Fibroblast of pulmonary artery (primary cell): ENCODE data around the gene CYS1.

Source experiments
- DNase-seq: peaks from one replicate; pipeline ENCODE4 v3.0.0-alpha.2; 2010; ENCODE audit warnings: low read depth
- H3K4me3 ChIP-seq: replicated peaks from 2 replicates; pipeline ENCODE4 v1.5.1; 2011; ENCODE audit warnings: low read depth, mild to moderate bottlenecking, control low read depth, low read length, moderate library complexity
- TF ChIP-seq, protein P1 (sequence below): IDR thresholded peaks from 2 replicates; pipeline ENCODE4 v1.5.1; 2011; ENCODE audit warnings: mild to moderate bottlenecking, control low read depth, low read length, inconsistent platforms; ENCODE audit errors: missing control alignments

CYS1 gene

DNA sequence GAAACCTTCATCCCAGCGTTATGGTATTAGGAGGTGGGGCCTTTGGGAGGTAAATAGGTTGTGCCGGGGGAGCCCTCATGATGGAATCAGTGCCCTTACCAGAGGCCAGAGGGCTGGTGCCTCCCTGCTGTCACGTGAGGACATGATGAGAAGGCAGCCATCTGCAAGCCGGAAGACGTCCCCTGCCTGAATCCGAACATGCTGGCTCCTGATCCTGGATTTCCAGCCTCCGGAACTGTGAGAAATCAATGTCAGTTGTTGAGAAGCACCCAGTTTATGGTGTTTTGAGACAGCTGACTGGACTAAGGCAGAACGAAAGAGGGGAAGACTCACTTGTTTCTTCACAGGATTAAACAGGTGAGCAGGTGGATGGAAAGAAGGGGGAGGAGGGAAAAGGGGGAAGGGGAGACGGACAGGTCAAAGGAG lies 49.9 kb downstream of the CYS1 start:
- no peak overlapping the region for H3K4me3 ChIP-seq
- DNase-seq, result no peak

DNA sequence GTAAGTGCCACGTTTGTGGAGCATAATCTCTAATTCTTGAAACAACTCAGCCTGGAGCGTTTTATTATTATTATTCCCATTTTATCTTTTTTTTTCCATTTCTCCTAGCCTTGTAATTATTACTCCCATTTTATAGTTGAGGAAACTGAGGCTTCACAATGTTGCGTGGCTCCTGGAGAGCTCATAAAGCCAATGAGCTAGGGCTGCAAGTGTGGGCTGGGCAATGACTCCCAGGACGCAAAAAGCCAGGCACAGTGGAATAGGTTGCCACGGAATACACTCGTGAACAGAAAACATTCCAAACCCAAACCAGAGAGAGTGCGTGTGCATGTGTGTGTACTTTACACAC lies 50.4 kb downstream of the CYS1 start:
- H3K4me3 ChIP-seq, result no peak overlapping the region
- TF ChIP-seq, protein P1, sequence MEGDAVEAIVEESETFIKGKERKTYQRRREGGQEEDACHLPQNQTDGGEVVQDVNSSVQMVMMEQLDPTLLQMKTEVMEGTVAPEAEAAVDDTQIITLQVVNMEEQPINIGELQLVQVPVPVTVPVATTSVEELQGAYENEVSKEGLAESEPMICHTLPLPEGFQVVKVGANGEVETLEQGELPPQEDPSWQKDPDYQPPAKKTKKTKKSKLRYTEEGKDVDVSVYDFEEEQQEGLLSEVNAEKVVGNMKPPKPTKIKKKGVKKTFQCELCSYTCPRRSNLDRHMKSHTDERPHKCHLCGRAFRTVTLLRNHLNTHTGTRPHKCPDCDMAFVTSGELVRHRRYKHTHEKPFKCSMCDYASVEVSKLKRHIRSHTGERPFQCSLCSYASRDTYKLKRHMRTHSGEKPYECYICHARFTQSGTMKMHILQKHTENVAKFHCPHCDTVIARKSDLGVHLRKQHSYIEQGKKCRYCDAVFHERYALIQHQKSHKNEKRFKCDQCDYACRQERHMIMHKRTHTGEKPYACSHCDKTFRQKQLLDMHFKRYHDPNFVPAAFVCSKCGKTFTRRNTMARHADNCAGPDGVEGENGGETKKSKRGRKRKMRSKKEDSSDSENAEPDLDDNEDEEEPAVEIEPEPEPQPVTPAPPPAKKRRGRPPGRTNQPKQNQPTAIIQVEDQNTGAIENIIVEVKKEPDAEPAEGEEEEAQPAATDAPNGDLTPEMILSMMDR, result no peak
- DNase-seq, result no peak

More for the DNA sequence above, 49.9 kb downstream of the CYS1 start:
- TF ChIP-seq, protein P1, result no peak

- TF ChIP-seq, protein P1, result no peak
- no peak for DNase-seq
- no peak overlapping the region for H3K4me3 ChIP-seq
Measured at GRCh38 chr2:10028988-10029874, 51.0 kb downstream of the CYS1 start.

DNA sequence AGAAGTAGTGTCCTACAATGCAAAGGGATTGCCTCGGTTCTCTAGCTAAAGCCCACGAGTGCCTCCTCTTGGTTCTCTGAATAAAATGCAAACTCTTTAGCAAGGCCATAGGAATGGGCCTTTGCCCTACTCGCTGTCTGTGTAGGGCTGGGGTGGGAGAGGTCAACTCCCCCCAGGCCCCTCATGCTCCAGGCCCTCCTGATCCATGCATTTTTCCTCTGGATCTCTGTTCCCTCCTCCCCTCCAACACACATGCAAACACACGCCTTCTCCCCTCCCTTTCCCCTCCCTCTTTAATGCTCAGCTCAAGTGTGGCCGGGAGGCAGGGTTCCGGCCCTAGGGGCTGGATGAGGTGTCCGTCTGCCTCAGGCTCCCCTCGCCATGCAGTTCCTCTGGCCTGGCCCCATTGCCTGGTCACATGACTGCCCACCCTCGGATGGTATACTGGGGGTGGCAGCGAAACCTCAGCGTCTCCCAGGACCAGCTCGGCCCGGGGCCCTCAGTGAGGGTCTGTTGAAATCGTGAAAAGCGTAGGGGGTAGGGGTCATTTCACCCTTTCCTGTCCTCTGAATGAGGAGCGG lies 51.7 kb downstream of the CYS1 start:
- DNase-seq, result no peak
- no peak overlapping the region for H3K4me3 ChIP-seq
- TF ChIP-seq, protein P1, result no peak

DNA sequence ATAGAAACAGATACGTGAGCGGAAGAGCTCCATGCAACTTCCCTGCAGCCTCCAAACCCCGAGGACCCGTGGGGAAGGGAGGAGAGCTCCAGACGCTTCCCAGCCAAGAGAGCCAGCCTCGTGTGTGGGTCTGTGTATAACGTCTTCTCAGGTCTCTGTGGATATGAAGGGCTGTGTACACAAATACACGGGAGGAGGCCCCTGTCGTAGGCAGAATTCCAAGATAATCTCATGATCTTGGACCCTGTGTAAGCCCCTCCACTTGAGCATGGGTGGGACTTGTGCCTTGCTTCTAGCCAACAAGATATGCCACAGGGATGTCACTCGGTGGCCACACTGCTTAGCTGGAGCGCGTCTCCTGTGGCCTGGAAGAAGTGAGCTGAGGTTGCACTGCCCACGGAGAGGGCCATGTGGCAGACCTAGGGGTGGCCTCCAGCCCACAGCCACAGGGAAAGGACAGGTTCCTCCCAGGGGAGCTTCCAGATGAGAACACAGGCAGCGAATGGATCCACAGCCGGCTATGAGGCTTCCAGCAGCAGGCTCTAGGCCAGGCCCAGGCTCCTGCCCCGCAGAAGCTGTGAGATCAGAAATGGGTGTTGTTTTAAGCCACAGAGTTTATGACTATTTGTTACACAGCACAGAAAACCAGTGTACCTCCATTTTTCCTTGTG lies 52.4 kb downstream of the CYS1 start:
- DNase-seq, result no peak
- no peak overlapping the region for H3K4me3 ChIP-seq
- TF ChIP-seq, protein P1, result no peak

DNA sequence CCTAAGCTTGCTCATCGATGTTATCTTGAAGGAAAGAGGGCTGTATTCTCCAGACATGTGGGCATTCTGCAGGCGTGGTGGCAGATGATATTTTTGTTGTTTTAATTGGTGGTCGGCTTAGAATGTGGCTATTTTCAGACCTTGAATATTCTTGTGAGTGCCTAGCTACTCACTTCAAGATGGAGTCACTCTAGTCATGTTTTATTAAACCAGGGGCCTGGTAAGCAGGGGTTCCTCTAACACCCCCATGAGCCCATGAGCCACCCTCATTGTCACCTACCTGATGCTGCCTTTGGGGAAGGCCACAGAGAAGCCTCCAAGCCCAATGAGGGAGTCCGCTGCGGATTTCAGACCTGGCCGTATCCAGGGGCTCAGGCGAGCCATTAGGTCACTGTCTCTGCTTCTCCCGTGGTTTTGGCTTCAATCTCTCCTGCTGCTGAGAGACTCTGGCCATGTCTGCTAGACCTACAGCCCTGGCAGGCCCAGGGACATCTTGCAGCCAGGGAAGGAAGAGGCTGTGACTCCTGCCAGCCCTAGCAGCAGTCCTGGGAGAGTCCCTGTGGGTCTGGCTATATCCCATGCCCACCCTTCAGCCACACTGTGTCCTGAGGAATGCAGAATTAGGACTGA lies 53.2 kb downstream of the CYS1 start:
- DNase-seq, result no peak
- TF ChIP-seq, protein P1, result no peak
- no peak overlapping the region for H3K4me3 ChIP-seq
